Measurements from ENCODE around the gene PLD1.

Gene PLD1

GRCh38 chr3:171812811-171813210 is 2.5 kb upstream of the PLD1 start:
- TF ChIP-seq REST (IDR thresholded peaks at IDR 0.05; ENCODE audit: insufficient read depth in 1 of 2, low read depth in 2 of 2, low read length in 2 of 2), result no peak
- TF ChIP-seq FOXP2 (optimal IDR thresholded peaks at IDR 0.05; ENCODE audit: borderline replicate concordance, extremely low read depth, extremely low read length, insufficient read depth), result no peak

DNA sequence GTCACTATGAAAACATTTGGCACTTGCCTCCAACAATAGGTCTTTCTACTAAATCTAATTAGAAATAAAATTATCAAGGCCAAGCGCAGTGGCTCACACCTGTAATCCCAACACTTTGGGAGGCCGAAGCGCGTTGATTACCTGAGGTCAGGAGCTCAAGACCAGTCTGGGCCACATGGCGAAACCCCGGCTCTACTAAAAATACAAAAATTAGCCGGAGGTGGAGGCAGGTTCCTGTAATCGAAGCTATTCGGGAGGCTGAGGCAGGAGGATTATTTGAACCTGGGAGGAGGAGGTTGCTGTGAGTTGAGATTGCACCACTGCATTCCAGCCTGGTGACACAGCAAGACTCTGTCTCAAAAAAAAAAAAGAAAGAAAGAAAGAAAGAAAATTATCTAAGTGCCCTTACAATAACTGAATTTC is 1.6 kb upstream of the PLD1 start:
- TF ChIP-seq SIN3A (IDR thresholded peaks at IDR 0.05; ENCODE audit: borderline replicate concordance, insufficient read depth, low read length), result no peak
- no peak for TF ChIP-seq FOXP2 (optimal IDR thresholded peaks at IDR 0.05; ENCODE audit: borderline replicate concordance, extremely low read depth, extremely low read length, insufficient read depth)
- no peak for TF ChIP-seq TAF1 (IDR thresholded peaks at IDR 0.05; ENCODE audit: borderline replicate concordance, insufficient read depth, low read length)
- no peak for TF ChIP-seq REST (IDR thresholded peaks at IDR 0.05; ENCODE audit: insufficient read depth in 1 of 2, low read depth in 2 of 2, low read length in 2 of 2)
- TF ChIP-seq POLR2AphosphoS5 (IDR thresholded peaks at IDR 0.05; ENCODE audit: low read depth, low read length), result no peak

GRCh38 chr3:171811295-171811912 is 1.1 kb upstream of the PLD1 start:
- TF ChIP-seq FOXP2 (optimal IDR thresholded peaks at IDR 0.05; ENCODE audit: borderline replicate concordance, extremely low read depth, extremely low read length, insufficient read depth) (no peak), POLR2AphosphoS5 (IDR thresholded peaks at IDR 0.05; ENCODE audit: low read depth, low read length) (no peak), SIN3A (IDR thresholded peaks at IDR 0.05; ENCODE audit: borderline replicate concordance, insufficient read depth, low read length) (no peak), TAF1 (IDR thresholded peaks at IDR 0.05; ENCODE audit: borderline replicate concordance, insufficient read depth, low read length) (no peak), REST (IDR thresholded peaks at IDR 0.05; ENCODE audit: insufficient read depth in 1 of 2, low read depth in 2 of 2, low read length in 2 of 2) (no peak)

- TF ChIP-seq TAF1 (IDR thresholded peaks at IDR 0.05; ENCODE audit: borderline replicate concordance, insufficient read depth, low read length) (no peak), REST (IDR thresholded peaks at IDR 0.05; ENCODE audit: insufficient read depth in 1 of 2, low read depth in 2 of 2, low read length in 2 of 2) (no peak), FOXP2 (optimal IDR thresholded peaks at IDR 0.05; ENCODE audit: borderline replicate concordance, extremely low read depth, extremely low read length, insufficient read depth) (no peak), POLR2AphosphoS5 (IDR thresholded peaks at IDR 0.05; ENCODE audit: low read depth, low read length) (no peak), SIN3A (IDR thresholded peaks at IDR 0.05; ENCODE audit: borderline replicate concordance, insufficient read depth, low read length) (no peak)
These were observed 479 bp upstream of the PLD1 start for GRCh38 chr3:171810629-171811294.

- TF ChIP-seq TAF1 (IDR thresholded peaks at IDR 0.05; ENCODE audit: borderline replicate concordance, insufficient read depth, low read length) (no peak), POLR2AphosphoS5 (IDR thresholded peaks at IDR 0.05; ENCODE audit: low read depth, low read length) (no peak), REST (IDR thresholded peaks at IDR 0.05; ENCODE audit: insufficient read depth in 1 of 2, low read depth in 2 of 2, low read length in 2 of 2) (no peak), FOXP2 (optimal IDR thresholded peaks at IDR 0.05; ENCODE audit: borderline replicate concordance, extremely low read depth, extremely low read length, insufficient read depth) (no peak), SIN3A (IDR thresholded peaks at IDR 0.05; ENCODE audit: borderline replicate concordance, insufficient read depth, low read length) (no peak)
These were observed 747 bp downstream of the PLD1 start for GRCh38 chr3:171809611-171809860.
